ENCODE measurements around the gene TMEM238L.

TMEM238L gene

DNA sequence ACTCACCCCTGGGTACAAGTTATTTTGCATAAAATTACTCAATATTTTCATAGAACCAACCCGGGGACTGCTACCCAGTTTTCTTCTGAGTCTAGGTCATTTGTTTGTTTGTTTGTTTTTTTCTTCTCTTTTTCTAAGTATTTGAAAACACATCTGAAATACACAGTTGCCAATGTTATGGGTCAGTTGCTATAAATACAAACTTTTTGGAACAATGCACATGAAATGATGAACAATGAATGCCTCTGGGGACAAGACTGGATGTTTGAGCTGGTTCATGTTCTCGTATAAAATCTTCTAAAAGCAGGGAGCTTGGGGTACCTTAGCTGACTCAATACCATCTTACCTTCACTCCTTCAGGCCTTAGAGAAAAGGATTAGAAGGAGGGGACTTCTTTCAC, 30.5 kb downstream of the TMEM238L start:
- no peak for DNase-seq (ENCODE audit: low read depth in 2 of 2)

DNA sequence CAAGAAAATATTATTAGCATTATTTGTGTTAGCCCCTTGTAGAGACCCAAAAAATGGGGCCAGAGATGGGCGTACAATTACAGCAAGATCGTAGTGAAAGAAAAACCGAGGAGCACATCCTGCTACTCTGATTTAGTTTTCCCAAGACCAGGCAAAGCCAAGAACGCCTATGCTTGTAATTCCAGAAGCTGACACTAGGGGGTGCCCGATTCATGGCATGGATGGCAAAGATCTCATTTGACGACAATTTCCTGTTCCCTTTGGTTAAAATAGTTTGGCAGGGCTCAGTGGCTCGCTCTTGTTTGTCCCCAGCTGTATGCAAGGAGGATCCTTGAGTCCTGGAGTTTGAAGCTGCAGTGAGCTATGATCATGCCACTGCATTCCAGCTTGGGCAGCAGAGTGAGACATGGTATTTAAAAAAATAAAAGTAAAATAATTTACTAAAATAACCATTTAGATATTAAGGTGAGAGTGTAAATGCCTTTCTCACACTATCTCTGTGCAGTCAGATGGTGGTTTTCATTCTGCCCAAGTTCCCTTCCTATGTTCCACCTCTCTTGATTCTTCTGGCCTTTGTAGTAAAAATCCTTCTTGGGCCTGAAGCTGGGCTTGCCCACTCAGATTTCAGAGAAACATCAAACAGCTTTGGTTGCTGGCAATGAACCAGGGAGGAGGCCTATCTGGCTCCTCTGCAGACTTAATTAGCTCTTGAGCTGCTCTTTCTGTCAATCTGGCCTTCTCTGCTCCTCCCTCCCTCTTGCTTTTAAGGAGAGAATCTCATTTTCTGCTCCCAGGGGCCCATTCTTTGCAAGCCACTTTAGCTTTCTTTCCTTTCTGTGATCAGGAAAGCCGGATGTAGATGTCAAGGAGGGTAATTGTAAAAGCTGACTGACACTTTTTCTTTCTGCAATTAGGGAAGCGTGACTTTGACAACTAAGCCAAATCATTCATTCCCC, 31.2 kb downstream of the TMEM238L start:
- DNase-seq (ENCODE audit: low read depth in 2 of 2): no peak

DNA sequence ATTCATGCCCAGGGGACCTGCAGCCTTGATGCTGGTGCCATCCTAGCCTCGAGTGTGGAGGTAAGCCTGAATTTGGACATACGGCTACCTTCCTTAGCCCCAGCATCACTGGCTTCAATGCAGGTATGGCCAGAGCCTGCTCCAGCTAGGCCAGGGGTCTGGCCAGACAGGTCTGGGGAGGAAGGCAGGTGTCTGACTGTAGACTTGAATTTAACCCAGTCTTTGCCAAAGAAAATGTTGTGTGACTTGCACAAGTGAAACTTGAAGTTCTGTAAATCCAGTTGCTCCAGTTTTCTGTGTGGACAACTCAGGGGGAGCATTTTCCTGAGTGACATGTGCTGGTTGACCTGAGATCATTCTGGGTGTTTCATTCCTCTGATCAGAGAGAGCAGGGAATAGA, 32.8 kb downstream of the TMEM238L start:
- DNase-seq (ENCODE audit: low read depth in 2 of 2): no peak

DNA sequence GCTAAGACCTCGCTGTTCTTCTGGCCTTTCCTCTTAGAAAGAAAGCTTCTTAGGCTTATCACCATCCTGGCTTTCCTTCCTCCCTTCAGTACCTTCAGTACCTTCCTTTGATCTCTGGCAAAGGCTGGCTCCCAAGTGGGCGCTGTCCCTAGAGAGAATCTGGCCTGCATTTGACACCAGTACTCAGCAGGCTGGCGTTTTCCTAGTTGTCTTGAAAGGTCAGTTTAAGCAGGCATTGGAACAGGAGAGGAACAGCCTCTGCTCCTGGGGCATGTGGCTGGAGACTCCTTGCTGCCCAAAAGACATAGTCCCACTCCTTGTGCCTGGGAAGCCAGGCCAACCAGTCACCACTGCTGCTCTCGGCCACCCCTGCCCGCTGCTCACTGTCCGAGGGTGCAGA, 34.1 kb downstream of the TMEM238L start:
- no peak for DNase-seq (ENCODE audit: low read depth in 2 of 2)

DNA sequence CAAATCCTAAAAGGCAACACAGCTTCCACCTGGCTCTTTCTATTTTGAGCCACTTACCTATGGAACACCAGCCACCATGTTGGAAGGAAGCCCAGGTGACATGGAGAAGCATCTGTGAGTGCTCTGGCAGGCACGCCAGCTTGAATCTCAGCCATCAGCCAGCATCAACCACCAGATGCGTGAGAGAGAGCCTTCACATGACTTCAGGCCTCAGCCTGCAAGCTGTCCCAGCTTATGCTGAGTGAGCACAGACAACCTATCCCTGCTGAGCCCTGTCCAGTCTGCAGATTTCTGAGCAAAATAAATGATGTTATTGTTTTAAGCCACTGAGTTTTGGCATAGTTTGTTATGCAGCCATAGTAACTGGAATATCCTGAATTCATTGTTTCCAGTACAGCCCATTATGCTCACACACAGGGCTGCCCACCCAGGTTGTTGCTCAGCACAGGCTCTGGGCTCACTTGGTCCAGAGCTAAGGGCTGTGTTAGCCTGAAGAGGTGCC, 35.1 kb downstream of the TMEM238L start:
- DNase-seq (ENCODE audit: low read depth in 2 of 2): no peak

DNA sequence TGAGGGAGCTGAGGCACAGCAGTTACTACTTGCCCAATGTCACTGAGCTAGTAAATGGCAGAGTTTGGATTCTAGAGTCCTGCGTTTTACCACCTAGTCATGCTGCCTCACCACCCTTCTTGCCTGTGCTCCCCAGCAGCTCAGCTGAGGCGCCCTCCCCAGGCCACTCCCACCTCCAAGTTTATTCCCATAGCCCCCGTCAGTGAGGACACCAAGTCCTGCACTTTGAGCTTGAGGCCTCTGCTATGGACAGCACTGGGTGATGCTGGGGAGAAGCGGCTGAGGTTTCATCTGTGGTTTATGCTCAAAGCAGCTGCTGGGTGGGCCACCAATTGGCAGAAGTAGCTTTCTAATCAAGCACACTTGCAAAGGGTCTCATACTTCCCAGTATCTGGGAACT, 36.7 kb downstream of the TMEM238L start:
- no peak for DNase-seq (ENCODE audit: low read depth in 2 of 2)

DNA sequence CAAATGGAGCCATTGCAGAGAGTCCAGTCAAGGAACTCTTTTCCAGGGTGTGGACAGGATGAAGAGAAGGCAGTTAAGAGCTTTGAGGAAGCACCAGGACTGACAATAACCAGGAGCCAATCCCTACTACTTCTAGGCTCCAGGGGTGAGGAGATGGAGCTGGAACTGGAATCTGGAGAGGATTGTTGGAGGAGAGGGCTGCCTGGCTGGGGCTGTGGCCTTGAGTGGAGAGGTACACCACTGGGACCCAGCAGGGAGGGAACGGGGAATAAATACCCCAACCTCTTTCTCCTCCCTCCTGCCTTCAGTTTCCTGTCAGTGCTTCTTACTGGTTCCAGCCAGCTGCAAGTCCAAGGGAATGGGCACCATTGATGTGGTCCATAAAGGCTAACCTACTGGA, 41.9 kb downstream of the TMEM238L start:
- no peak for DNase-seq (ENCODE audit: low read depth in 2 of 2)

- no peak for DNase-seq (ENCODE audit: low read depth in 2 of 2)
Measured at GRCh38 chr17:10761281-10761680, 42.6 kb downstream of the TMEM238L start.

GRCh38 chr17:10758062-10758461, 45.8 kb downstream of the TMEM238L start:
- no peak for DNase-seq (ENCODE audit: low read depth in 2 of 2)

GRCh38 chr17:10757647-10758046, 46.3 kb downstream of the TMEM238L start:
- DNase-seq (ENCODE audit: low read depth in 2 of 2): no peak

DNA sequence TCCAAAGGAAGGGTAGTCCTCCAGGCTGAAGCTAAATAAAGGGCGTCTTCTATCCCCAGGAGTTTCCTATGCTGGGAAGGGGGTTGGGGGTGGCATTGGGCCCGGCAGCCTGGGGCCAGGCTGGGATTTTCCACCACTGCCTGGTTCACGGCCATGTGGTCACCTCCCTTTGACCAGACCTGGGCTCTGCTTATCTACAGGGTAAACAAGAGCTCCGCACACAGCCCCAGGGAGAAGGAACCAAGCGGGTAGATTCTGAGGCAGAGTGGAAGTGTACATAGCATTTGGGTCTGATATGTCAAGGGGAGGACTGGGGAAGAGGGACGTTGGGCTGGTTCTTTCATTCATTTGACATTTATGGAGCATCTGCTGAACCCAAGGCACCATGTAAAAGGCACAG, 46.8 kb downstream of the TMEM238L start:
- no peak for DNase-seq (ENCODE audit: low read depth in 2 of 2)

- DNase-seq (ENCODE audit: low read depth in 2 of 2): no peak
Measured at GRCh38 chr17:10756619-10757018, 47.3 kb downstream of the TMEM238L start.

DNA sequence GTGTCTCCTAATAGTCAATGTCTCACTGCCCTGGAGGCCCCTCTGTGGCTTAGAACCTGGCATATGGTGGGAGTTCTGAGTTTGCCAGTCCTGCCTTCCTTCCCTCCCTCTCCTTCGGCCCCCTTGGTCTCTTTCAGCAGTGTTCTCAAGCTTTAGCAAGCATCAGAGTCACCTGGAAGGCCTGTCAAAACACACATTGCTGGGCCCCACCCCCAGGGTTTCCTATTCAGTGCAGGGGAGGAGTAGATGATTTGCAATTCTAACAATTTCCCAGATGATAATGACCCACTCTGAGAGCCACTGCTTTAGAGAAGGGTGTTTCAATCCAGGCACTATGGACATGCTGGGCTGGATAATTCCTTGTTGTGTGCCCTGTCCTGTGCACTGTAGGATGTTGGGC, 47.7 kb downstream of the TMEM238L start:
- no peak for DNase-seq (ENCODE audit: low read depth in 2 of 2)

GRCh38 chr17:10755592-10756127, 48.2 kb downstream of the TMEM238L start:
- no peak for DNase-seq (ENCODE audit: low read depth in 2 of 2)

DNA sequence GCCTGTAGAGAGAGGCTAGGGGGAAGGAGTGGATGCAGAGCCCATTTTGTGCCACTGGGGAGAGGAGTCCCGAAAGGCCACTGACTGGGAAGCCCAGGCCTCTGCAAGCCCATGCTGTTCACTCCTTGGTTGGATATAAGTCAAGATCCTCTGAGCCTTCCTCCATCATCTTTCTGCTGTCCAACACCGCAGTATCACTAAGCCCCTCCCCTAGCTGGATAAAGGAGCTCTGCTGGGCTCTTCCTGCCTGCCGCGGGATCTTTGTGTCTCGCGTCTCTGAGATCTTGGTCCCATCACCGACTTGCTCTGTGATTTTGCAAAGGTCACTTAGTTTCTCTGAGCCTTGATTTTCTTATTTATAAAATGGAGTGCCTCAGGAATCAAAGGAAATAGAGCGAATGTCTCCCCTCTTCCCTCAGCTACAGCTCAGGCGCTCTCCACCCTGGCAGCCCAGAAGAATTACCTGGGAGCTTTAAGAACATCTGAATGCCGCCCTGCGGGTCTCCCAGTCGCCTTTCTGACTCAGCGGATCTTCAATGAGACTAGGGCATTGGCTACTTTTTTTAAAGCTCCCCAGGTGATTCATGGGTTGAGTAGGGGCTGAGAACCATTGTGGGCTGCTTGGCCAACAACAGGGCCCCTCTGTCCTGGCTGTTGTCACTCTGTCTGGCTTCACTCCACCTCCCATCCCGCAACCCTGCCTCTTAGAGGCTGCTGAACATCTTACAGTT, 48.9 kb downstream of the TMEM238L start:
- DNase-seq (ENCODE audit: low read depth in 2 of 2): no peak

GRCh38 chr17:10754109-10754508, 49.8 kb downstream of the TMEM238L start:
- DNase-seq (ENCODE audit: low read depth in 2 of 2): no peak

GRCh38 chr17:10752696-10753095, 51.2 kb downstream of the TMEM238L start:
- no peak for DNase-seq (ENCODE audit: low read depth in 2 of 2)

GRCh38 chr17:10751563-10751962, 52.3 kb downstream of the TMEM238L start:
- no peak for DNase-seq (ENCODE audit: low read depth in 2 of 2)

DNA sequence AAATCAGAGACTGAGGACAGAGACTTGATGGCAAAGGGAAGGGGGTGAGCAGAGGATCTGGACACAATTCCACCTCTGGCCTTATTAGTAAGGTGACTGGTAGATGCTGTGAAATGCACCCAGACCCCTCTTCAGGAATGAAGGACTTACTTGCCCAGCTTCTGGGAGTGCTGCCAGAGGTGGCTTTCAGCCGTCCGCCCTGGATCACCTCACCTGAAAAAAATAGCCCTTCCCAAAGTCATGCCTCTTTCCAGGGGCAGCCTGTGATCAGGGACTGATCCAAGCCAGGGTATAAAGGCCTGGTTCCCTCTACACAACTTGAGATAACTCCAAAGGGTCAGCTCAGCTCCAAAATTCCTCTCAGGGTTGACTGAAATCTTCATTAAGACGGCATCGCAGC, 53.7 kb downstream of the TMEM238L start:
- DNase-seq (ENCODE audit: low read depth in 2 of 2): no peak

DNA sequence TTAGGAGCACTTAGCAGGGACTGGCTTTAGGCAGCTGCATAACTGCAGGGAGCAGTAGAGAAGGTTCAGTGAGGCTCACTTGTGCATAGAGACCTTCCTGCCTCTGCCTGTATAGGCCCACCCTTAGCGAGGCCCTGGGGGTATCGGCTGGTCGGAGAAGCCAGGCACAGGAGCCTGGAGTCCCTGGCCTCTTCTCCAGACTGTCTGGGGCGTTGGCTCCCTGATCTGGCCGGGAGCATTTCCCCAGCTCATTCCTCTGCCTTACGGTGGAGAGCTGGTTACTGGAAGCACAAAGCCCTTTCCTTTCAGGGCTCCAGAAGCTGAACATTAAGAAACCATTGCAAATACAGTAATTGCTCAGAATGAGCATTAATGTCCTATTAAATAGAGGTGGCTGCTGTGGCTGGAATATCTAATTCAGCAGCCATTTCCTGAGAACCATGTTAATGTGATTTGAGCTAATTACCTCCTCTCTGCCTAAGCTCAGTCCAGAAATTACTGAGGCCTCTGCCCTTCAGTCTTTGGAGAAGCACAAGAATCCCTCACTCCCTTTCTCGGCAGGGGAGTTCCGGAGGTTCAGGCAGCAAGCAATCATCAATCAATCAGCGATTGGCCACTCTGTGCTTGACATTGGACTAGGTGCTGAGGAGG, 55.2 kb downstream of the TMEM238L start:
- no peak for DNase-seq (ENCODE audit: low read depth in 2 of 2)

- no peak for DNase-seq (ENCODE audit: low read depth in 2 of 2)
Measured at GRCh38 chr17:10745231-10745630, 58.7 kb downstream of the TMEM238L start.
